Neuron (in vitro differentiated cells): Measurements from ENCODE around the gene PCYT1B.

Source experiments
- H2AFZ ChIP-seq: one replicate; pipeline ENCODE4 v1.6.1; 2013; ENCODE audit warnings: low read depth, mild to moderate bottlenecking, inconsistent platforms, low read length, moderate library complexity
- H3K27me3 ChIP-seq: one replicate; pipeline ENCODE4 v1.6.1; 2013; ENCODE audit warnings: low read length; ENCODE audit not compliant: insufficient read depth
- H3K36me3 ChIP-seq: one replicate; pipeline ENCODE4 v1.6.1; 2013; ENCODE audit warnings: low read length; ENCODE audit not compliant: insufficient read depth
- H3K4me1 ChIP-seq: one replicate; pipeline ENCODE4 v1.6.1; 2013; ENCODE audit warnings: low read length; ENCODE audit not compliant: insufficient read depth
- H3K4me3 ChIP-seq: 2 replicates; pipeline ENCODE4 v1.5.1; 2013; ENCODE audit warnings: mild to moderate bottlenecking, low read length, moderate library complexity
- H3K9me3 ChIP-seq: one replicate; pipeline ENCODE4 v1.6.1; 2013; ENCODE audit warnings: low read length

Gene PCYT1B

GRCh38 chrX:24550166-24550565 lies 97.0 kb downstream of the PCYT1B start:
- H3K4me1 ChIP-seq = peaks cover 9% of the 10 kb centered on the region
- H3K4me3 ChIP-seq = no peak overlapping the region
- no peaks in the 10 kb centered on the region for H3K36me3 ChIP-seq
- no peaks in the 10 kb centered on the region for H3K9me3 ChIP-seq
- no peaks in the 10 kb centered on the region for H3K27me3 ChIP-seq
- H2AFZ ChIP-seq = no peak overlapping the region

GRCh38 chrX:24547961-24548360 lies 99.2 kb downstream of the PCYT1B start:
- no peak overlapping the region for H2AFZ ChIP-seq
- H3K36me3 ChIP-seq = no peaks in the 10 kb centered on the region
- no peaks in the 10 kb centered on the region for H3K9me3 ChIP-seq
- peaks cover 9% of the 10 kb centered on the region for H3K4me1 ChIP-seq
- no peak overlapping the region for H3K4me3 ChIP-seq
- no peaks in the 10 kb centered on the region for H3K27me3 ChIP-seq

- Histone ChIP-seq H3K27me3 (no peaks in the 10 kb centered on the region), H3K9me3 (no peaks in the 10 kb centered on the region), H3K4me1 (no peaks in the 10 kb centered on the region), H3K4me3 (no peak overlapping the region), H2AFZ (no peak overlapping the region), H3K36me3 (no peaks in the 10 kb centered on the region)
Measured at GRCh38 chrX:24542756-24543155, 104.4 kb downstream of the PCYT1B start.

GRCh38 chrX:24536551-24536950 lies 110.6 kb downstream of the PCYT1B start:
- Histone ChIP-seq H3K4me1 (no peaks in the 10 kb centered on the region), H3K27me3 (no peaks in the 10 kb centered on the region), H2AFZ (no peak overlapping the region), H3K36me3 (peaks cover 2% of the 10 kb centered on the region), H3K9me3 (no peaks in the 10 kb centered on the region), H3K4me3 (no peak overlapping the region)

- peaks cover 21% of the 10 kb centered on the region for H3K4me1 ChIP-seq
- no peaks in the 10 kb centered on the region for H3K27me3 ChIP-seq
- no peak overlapping the region for H2AFZ ChIP-seq
- H3K36me3 ChIP-seq = peaks cover 2% of the 10 kb centered on the region
- no peak overlapping the region for H3K4me3 ChIP-seq
- no peaks in the 10 kb centered on the region for H3K9me3 ChIP-seq
Measured at GRCh38 chrX:24528605-24529004, 118.5 kb downstream of the PCYT1B start.

- Histone ChIP-seq H3K27me3 (no peaks in the 10 kb centered on the region), H3K4me1 (peaks cover 21% of the 10 kb centered on the region), H2AFZ (no peak overlapping the region), H3K9me3 (no peaks in the 10 kb centered on the region), H3K4me3 (no peak overlapping the region), H3K36me3 (peaks cover 1% of the 10 kb centered on the region)
Measured at GRCh38 chrX:24526616-24527015, 120.5 kb downstream of the PCYT1B start.

GRCh38 chrX:24525455-24525854 lies 121.7 kb downstream of the PCYT1B start:
- no peaks in the 10 kb centered on the region for H3K27me3 ChIP-seq
- H2AFZ ChIP-seq = no peak overlapping the region
- no peak overlapping the region for H3K4me3 ChIP-seq
- H3K9me3 ChIP-seq = no peaks in the 10 kb centered on the region
- peaks cover 2% of the 10 kb centered on the region for H3K36me3 ChIP-seq
- peaks cover 21% of the 10 kb centered on the region for H3K4me1 ChIP-seq

- Histone ChIP-seq H2AFZ (no peak overlapping the region), H3K9me3 (no peaks in the 10 kb centered on the region), H3K36me3 (peaks cover 2% of the 10 kb centered on the region), H3K4me3 (no peak overlapping the region), H3K27me3 (no peaks in the 10 kb centered on the region), H3K4me1 (no peaks in the 10 kb centered on the region)
Measured at GRCh38 chrX:24520472-24520871, 126.7 kb downstream of the PCYT1B start.

- no peak overlapping the region for H2AFZ ChIP-seq
- no peak overlapping the region for H3K4me3 ChIP-seq
- H3K36me3 ChIP-seq = no peaks in the 10 kb centered on the region
- no peaks in the 10 kb centered on the region for H3K9me3 ChIP-seq
- no peaks in the 10 kb centered on the region for H3K4me1 ChIP-seq
- H3K27me3 ChIP-seq = no peaks in the 10 kb centered on the region
Measured at GRCh38 chrX:24515447-24515846, 131.7 kb downstream of the PCYT1B start.

GRCh38 chrX:24513416-24513815 lies 133.7 kb downstream of the PCYT1B start:
- Histone ChIP-seq H3K9me3 (no peaks in the 10 kb centered on the region), H3K27me3 (no peaks in the 10 kb centered on the region), H3K36me3 (no peaks in the 10 kb centered on the region), H3K4me1 (no peaks in the 10 kb centered on the region), H2AFZ (no peak overlapping the region), H3K4me3 (no peak overlapping the region)

GRCh38 chrX:24508375-24508774 lies 138.8 kb downstream of the PCYT1B start:
- Histone ChIP-seq H3K9me3 (no peaks in the 10 kb centered on the region), H3K36me3 (no peaks in the 10 kb centered on the region), H3K4me3 (no peak overlapping the region), H3K4me1 (no peaks in the 10 kb centered on the region), H2AFZ (no peak overlapping the region), H3K27me3 (no peaks in the 10 kb centered on the region)
